HEK293 (cell line): ENCODE measurements around the gene EMCN.

Experiments
- CTCF ChIA-PET: fragments of 350-600 bp; formaldehyde crosslinking; extraction: SDS; loops from one replicate; lab custom pipeline; 2021; ENCODE audit warnings: antibody characterized with exemption; lab: Yijun Ruan, JAX
- POLR2A ChIA-PET: fragments of 300-600 bp; formaldehyde crosslinking; extraction: SDS; loops from one replicate; lab custom pipeline; 2020; ENCODE audit warnings: antibody characterized with exemption, inconsistent platforms; lab: Yijun Ruan, JAX
- H3K27ac ChIP-seq: fragments of 200-500 bp; sonication (Bioruptor generic); 2 replicates; pipeline ENCODE4 v1.5.1; 2014; ENCODE audit warnings: low read depth, low read length, control low read depth, inconsistent platforms; ENCODE audit errors: extremely low read depth
- H3K36me3 ChIP-seq, 2 experiments: fragments of 200-500 bp in 1 of 2; sonication (Bioruptor generic) in 1 of 2; 1 replicate in 1 of 2; 2 replicates in 1 of 2; pipeline ENCODE4 v1.5.1; 2014 to 2017; ENCODE audit warnings: inconsistent platforms in 2 of 2, low read length in 2 of 2; ENCODE audit not compliant: control insufficient read depth in 2 of 2, insufficient read depth in 1 of 2
- H3K4me1 ChIP-seq: fragments of 200-500 bp; sonication (Bioruptor generic); 2 replicates; pipeline ENCODE4 v1.5.1; 2014; ENCODE audit warnings: mild to moderate bottlenecking, low read length, inconsistent platforms; ENCODE audit not compliant: control insufficient read depth, insufficient read depth
- H3K4me3 ChIP-seq: 2 replicates; pipeline ENCODE4 v1.5.1; 2011; ENCODE audit warnings: low read depth, mild to moderate bottlenecking, control low read depth, low read length, moderate library complexity
- H3K9me3 ChIP-seq: fragments of 200-500 bp; sonication (Bioruptor generic); 2 replicates; pipeline ENCODE4 v1.5.1; 2014; ENCODE audit warnings: low read depth, low read length, inconsistent platforms; ENCODE audit not compliant: control insufficient read depth, insufficient read depth
- BCL11B ChIP-seq: fragments of 450-650 bp; formaldehyde crosslinking; IDR thresholded peaks from 2 replicates; pipeline ENCODE4 v1.5.1; 2016; ENCODE audit warnings: low read depth, missing biosample characterization, missing genetic modification characterization
- GLI4 ChIP-seq: fragments of 450-650 bp; formaldehyde crosslinking; IDR thresholded peaks from 2 replicates; pipeline ENCODE4 v1.5.1; 2016; ENCODE audit warnings: missing biosample characterization, missing genetic modification characterization
- OSR2 ChIP-seq: fragments of 450-650 bp; formaldehyde crosslinking; IDR thresholded peaks from 2 replicates; pipeline ENCODE4 v1.5.1; 2016; ENCODE audit warnings: missing biosample characterization, missing genetic modification characterization
- PRDM1 ChIP-seq: fragments of 450-650 bp; formaldehyde crosslinking; IDR thresholded peaks from 2 replicates; pipeline ENCODE4; 2016; ENCODE audit warnings: missing biosample characterization, missing genetic modification characterization
- PRDM6 ChIP-seq: fragments of 450-650 bp; formaldehyde crosslinking; IDR thresholded peaks from 2 replicates; pipeline ENCODE4 v1.5.1; 2017; ENCODE audit warnings: missing biosample characterization, missing genetic modification characterization
- RBAK ChIP-seq: fragments of 450-650 bp; formaldehyde crosslinking; IDR thresholded peaks from 2 replicates; pipeline ENCODE4 v1.5.1; 2016; ENCODE audit warnings: missing biosample characterization, missing genetic modification characterization
- YY1 ChIP-seq: fragments of 450-650 bp; formaldehyde crosslinking; IDR thresholded peaks from 2 replicates; pipeline ENCODE4 v1.5.1; 2018; ENCODE audit warnings: missing biosample characterization, missing genetic modification characterization
- YY2 ChIP-seq: fragments of 450-650 bp; formaldehyde crosslinking; IDR thresholded peaks from 2 replicates; pipeline ENCODE4 v1.5.1; 2016; ENCODE audit warnings: missing biosample characterization, missing genetic modification characterization
- ZFP3 ChIP-seq: fragments of 450-650 bp; formaldehyde crosslinking; IDR thresholded peaks from 2 replicates; pipeline ENCODE4 v1.5.1; 2016; ENCODE audit warnings: low read depth, missing biosample characterization, missing genetic modification characterization
- ZNF112 ChIP-seq: fragments of 450-650 bp; formaldehyde crosslinking; IDR thresholded peaks from 2 replicates; pipeline ENCODE4 v1.5.0; 2017; ENCODE audit warnings: missing biosample characterization, missing genetic modification characterization
- ZNF169 ChIP-seq: fragments of 450-650 bp; formaldehyde crosslinking; IDR thresholded peaks from 2 replicates; pipeline ENCODE4 v1.5.1; 2016; ENCODE audit warnings: missing biosample characterization, missing genetic modification characterization
- ZNF214 ChIP-seq: fragments of 450-650 bp; formaldehyde crosslinking; IDR thresholded peaks from 2 replicates; pipeline ENCODE4 v1.5.1; 2017; ENCODE audit warnings: missing biosample characterization, mild to moderate bottlenecking, missing genetic modification characterization, borderline replicate concordance
- ZNF248 ChIP-seq: fragments of 450-650 bp; formaldehyde crosslinking; IDR thresholded peaks from 2 replicates; pipeline ENCODE4 v1.5.1; 2017; ENCODE audit warnings: missing biosample characterization, missing genetic modification characterization
- ZNF292 ChIP-seq: fragments of 450-650 bp; formaldehyde crosslinking; IDR thresholded peaks from 2 replicates; pipeline ENCODE4 v1.5.1; 2016; ENCODE audit warnings: low read depth, missing biosample characterization, missing genetic modification characterization, borderline replicate concordance
- ZNF37A ChIP-seq: fragments of 450-650 bp; IDR thresholded peaks from 2 replicates; pipeline ENCODE4 v1.5.1; 2018; ENCODE audit warnings: missing biosample characterization, missing genetic modification characterization
- ZNF391 ChIP-seq: fragments of 450-650 bp; formaldehyde crosslinking; IDR thresholded peaks from 2 replicates; pipeline ENCODE4 v1.5.1; 2016; ENCODE audit warnings: low read depth, missing biosample characterization, missing genetic modification characterization, borderline replicate concordance
- ZNF423 ChIP-seq: fragments of 450-650 bp; formaldehyde crosslinking; IDR thresholded peaks from 2 replicates; pipeline ENCODE4 v1.5.1; 2016; ENCODE audit warnings: missing biosample characterization, missing genetic modification characterization
- ZNF48 ChIP-seq: fragments of 450-650 bp; formaldehyde crosslinking; IDR thresholded peaks from 2 replicates; pipeline ENCODE4 v1.5.1; 2016; ENCODE audit warnings: missing biosample characterization, missing genetic modification characterization
- ZNF624 ChIP-seq: fragments of 450-650 bp; formaldehyde crosslinking; IDR thresholded peaks from 2 replicates; pipeline ENCODE4 v1.5.1; 2017; ENCODE audit warnings: missing biosample characterization, missing genetic modification characterization
- ZNF626 ChIP-seq: fragments of 450-650 bp; sonication (Bioruptor Pico); formaldehyde crosslinking; IDR thresholded peaks from 2 replicates; pipeline ENCODE4 v1.5.1; 2018; ENCODE audit warnings: missing biosample characterization, missing genetic modification characterization, inconsistent platforms
- ZNF707 ChIP-seq: fragments of 450-650 bp; formaldehyde crosslinking; IDR thresholded peaks from 2 replicates; pipeline ENCODE4 v1.5.1; 2016; ENCODE audit warnings: missing biosample characterization, missing genetic modification characterization
- ZNF747 ChIP-seq: fragments of 450-650 bp; formaldehyde crosslinking; IDR thresholded peaks from 2 replicates; pipeline ENCODE4 v1.5.1; 2016; ENCODE audit warnings: missing biosample characterization, missing genetic modification characterization
- ZSCAN18 ChIP-seq: fragments of 450-650 bp; formaldehyde crosslinking; IDR thresholded peaks from 2 replicates; pipeline ENCODE4 v1.5.1; 2016; ENCODE audit warnings: missing biosample characterization, missing genetic modification characterization
- TF ChIP-seq, protein P1 (sequence below): fragments of 450-650 bp; formaldehyde crosslinking; IDR thresholded peaks from 2 replicates; pipeline ENCODE4 v1.5.1; 2016; ENCODE audit warnings: missing biosample characterization, missing genetic modification characterization, low read depth
- TF ChIP-seq, protein P2 (sequence below): fragments of 450-650 bp; formaldehyde crosslinking; IDR thresholded peaks from 2 replicates; pipeline ENCODE4 v1.5.1; 2016; ENCODE audit warnings: missing biosample characterization, missing genetic modification characterization
- TF ChIP-seq, protein P3 (sequence below): fragments of 450-650 bp; formaldehyde crosslinking; IDR thresholded peaks from 2 replicates; pipeline ENCODE4 v1.5.1; 2017; ENCODE audit warnings: missing biosample characterization, missing genetic modification characterization

EMCN gene

DNA sequence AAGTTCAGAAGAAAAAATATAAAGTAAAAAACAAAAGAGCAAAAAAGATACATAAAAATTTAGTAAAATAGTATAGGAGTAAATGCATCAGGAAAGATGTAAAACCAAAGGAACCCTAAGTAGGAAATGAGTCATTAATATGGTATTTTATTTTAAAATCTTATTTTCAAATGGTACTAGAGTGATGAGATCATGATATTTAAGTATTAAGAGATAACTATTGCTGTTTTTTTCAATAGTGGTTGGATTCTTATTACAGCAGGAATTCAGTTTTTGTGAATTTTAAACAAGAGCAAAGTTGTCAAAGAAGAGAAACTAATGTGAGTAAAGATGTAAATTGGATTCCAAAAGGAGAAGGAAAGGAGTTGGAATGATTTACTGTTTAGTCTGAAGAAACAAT lies 20.0 kb downstream of the EMCN start:
- Histone ChIP-seq H3K4me3 (no peak overlapping the region), H3K9me3 (no peaks in the 10 kb centered on the region), H3K4me1 (no peaks in the 10 kb centered on the region), H3K27ac (no peak overlapping the region), H3K36me3 (no peaks in the 10 kb centered on the region)
- TF ChIP-seq BCL11B (tag by site-specific recombination), result no peak
- TF ChIP-seq ZNF707 (tag by site-specific recombination), result no peak
- TF ChIP-seq ZNF112 (tag by site-specific recombination), result no peak
- ChIA-PET CTCF (no interaction called here), POLR2A (no interaction called here)

DNA sequence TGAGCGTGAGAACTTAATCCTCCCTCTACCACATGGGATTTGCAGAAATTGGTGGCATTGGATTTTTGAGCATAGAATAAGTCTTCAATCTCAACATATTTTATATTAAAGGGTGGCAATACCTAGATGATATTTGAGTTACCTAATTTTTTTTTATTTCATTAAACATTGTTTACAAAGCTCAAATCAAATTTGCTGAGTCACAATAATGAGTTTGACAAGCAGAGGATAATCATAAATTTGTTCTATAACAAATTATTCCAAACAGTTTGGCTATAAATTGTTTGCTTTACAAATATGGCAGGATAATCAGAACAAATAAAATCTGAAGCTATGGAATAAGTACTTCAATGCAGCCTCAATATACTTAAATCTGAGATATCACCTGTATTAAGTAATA lies 22.7 kb downstream of the EMCN start:
- Histone ChIP-seq H3K4me1 (no peaks in the 10 kb centered on the region), H3K36me3 (no peaks in the 10 kb centered on the region), H3K4me3 (no peak overlapping the region), H3K27ac (no peak overlapping the region), H3K9me3 (no peaks in the 10 kb centered on the region)
- TF ChIP-seq ZNF292 (tag by site-specific recombination) (no peak), GLI4 (tag by site-specific recombination) (no peak), YY1 (tag by site-specific recombination) (no peak), ZNF423 (no peak), YY2 (no peak), ZNF169 (tag by site-specific recombination) (no peak), ZSCAN18 (tag by site-specific recombination) (no peak), RBAK (no peak)
- POLR2A ChIA-PET, result no interaction called here
- CTCF ChIA-PET, result no interaction called here

GRCh38 chr4:100494166-100494565 lies 23.7 kb downstream of the EMCN start:
- no peak overlapping the region for H3K4me3 ChIP-seq
- TF ChIP-seq ZNF747 (no peak), OSR2 (tag by site-specific recombination) (no peak), PRDM1 (tag by site-specific recombination) (no peak), ZNF48 (tag by site-specific recombination) (no peak), ZNF391 (tag by site-specific recombination) (no peak), ZNF37A (tag by site-specific recombination) (no peak), ZFP3 (tag by site-specific recombination) (no peak), ZNF626 (no peak)
- CTCF ChIA-PET, result interaction anchor here (0.6 kb wide), 2 partner anchors 283 to 986 kb away, joined by 3 read pairs; no protein-coding TSS in a partner anchor
- no peaks in the 10 kb centered on the region for H3K4me1 ChIP-seq
- no peaks in the 10 kb centered on the region for H3K9me3 ChIP-seq
- H3K27ac ChIP-seq, result no peak overlapping the region
- no peaks in the 10 kb centered on the region for H3K36me3 ChIP-seq
- POLR2A ChIA-PET, result no interaction called here

DNA sequence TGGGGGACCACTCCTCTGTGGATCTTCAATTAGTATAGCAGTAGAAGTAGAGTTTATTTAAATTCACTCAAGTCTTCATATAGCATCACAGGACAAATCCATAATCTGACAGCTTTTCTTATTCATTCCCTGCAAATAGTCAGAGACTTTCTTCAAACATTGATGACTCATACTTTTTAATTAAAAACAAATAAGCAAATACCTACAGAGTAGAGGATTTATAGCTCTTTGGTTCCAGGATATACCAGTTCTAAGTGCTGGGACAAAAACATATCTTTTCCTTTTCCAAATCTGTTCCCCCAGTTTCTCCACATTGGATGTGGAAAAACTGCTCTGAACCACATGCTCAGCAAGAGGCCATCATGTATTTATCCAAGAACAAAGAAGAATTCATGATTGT lies 24.1 kb downstream of the EMCN start:
- H3K9me3 ChIP-seq, result no peaks in the 10 kb centered on the region
- H3K36me3 ChIP-seq, result no peaks in the 10 kb centered on the region
- ChIA-PET CTCF (interaction anchor here (0.6 kb wide), 2 partner anchors 284 to 985 kb away, joined by 3 read pairs; no protein-coding TSS in a partner anchor), POLR2A (no interaction called here)
- no peak overlapping the region for H3K4me3 ChIP-seq
- no peaks in the 10 kb centered on the region for H3K4me1 ChIP-seq
- no peak overlapping the region for H3K27ac ChIP-seq
- TF ChIP-seq, protein P1, sequence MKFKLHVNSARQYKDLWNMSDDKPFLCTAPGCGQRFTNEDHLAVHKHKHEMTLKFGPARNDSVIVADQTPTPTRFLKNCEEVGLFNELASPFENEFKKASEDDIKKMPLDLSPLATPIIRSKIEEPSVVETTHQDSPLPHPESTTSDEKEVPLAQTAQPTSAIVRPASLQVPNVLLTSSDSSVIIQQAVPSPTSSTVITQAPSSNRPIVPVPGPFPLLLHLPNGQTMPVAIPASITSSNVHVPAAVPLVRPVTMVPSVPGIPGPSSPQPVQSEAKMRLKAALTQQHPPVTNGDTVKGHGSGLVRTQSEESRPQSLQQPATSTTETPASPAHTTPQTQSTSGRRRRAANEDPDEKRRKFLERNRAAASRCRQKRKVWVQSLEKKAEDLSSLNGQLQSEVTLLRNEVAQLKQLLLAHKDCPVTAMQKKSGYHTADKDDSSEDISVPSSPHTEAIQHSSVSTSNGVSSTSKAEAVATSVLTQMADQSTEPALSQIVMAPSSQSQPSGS (tag by site-specific recombination), result no peak
- TF ChIP-seq ZNF624 (tag by site-specific recombination), result no peak
- TF ChIP-seq, protein P2, sequence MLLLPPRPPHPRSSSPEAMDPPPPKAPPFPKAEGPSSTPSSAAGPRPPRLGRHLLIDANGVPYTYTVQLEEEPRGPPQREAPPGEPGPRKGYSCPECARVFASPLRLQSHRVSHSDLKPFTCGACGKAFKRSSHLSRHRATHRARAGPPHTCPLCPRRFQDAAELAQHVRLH (tag by site-specific recombination), result no peak
- no peak for TF ChIP-seq ZNF214 (tag by site-specific recombination)
- TF ChIP-seq PRDM6, result no peak
- TF ChIP-seq, protein P3, sequence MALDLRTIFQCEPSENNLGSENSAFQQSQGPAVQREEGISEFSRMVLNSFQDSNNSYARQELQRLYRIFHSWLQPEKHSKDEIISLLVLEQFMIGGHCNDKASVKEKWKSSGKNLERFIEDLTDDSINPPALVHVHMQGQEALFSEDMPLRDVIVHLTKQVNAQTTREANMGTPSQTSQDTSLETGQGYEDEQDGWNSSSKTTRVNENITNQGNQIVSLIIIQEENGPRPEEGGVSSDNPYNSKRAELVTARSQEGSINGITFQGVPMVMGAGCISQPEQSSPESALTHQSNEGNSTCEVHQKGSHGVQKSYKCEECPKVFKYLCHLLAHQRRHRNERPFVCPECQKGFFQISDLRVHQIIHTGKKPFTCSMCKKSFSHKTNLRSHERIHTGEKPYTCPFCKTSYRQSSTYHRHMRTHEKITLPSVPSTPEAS (tag by site-specific recombination), result no peak
- TF ChIP-seq ZNF248, result no peak
